H1 (cell line): ENCODE data around the gene MGAT5B. TPM values are rescaled to one million over a fixed set of nuclear protein-coding genes. Genes with fewer than 3 reads are reported as not detected.

Experiments
- CTCF ChIA-PET: fragments of 300-600 bp; sonication (Branson Sonifier 250); formaldehyde crosslinking; loops from one replicate; lab custom pipeline; 2021; ENCODE audit not compliant: partially characterized antibody; lab: Charles Lee
- POLR2A ChIA-PET: fragments of 300-600 bp; sonication (Branson Sonifier 250); formaldehyde crosslinking; loops from one replicate; lab custom pipeline; 2021; ENCODE audit warnings: inconsistent platforms; ENCODE audit not compliant: partially characterized antibody; lab: Charles Lee
- DNase-seq, 2 experiments: peaks; one replicate each; pipeline versions ENCODE4 v3.0.0 to v3.0.0-alpha.2; 2010 to 2022; ENCODE audit warnings: low spot score in 2 of 2, low read depth in 1 of 2, mixed read lengths in 1 of 2
- FAIRE-seq: peaks from 2 replicates; lab custom pipeline; 2011; peaks lifted over from hg19 to GRCh38; lab: Jason Lieb, UNC
- H2AFZ ChIP-seq: 2 replicates; pipeline ENCODE4 v1.8.1; 2012; ENCODE audit warnings: low read length, inconsistent platforms
- H2AK5ac ChIP-seq: 2 replicates; pipeline ENCODE4 v1.6.1; 2013; ENCODE audit warnings: low read depth, low read length
- H2BK120ac ChIP-seq: replicated peaks from 2 replicates; pipeline ENCODE3; 2013; ENCODE audit warnings: low read depth, low read length, inconsistent platforms
- H2BK12ac ChIP-seq: 2 replicates; pipeline ENCODE4 v1.6.1; 2013; ENCODE audit warnings: low read depth, low read length
- H2BK15ac ChIP-seq: 2 replicates; pipeline ENCODE4 v1.6.1; 2013; ENCODE audit warnings: low read length
- H2BK20ac ChIP-seq: 2 replicates; pipeline ENCODE4 v1.6.1; 2013; ENCODE audit warnings: low read length
- H2BK5ac ChIP-seq: 2 replicates; pipeline ENCODE4 v1.6.1; 2013; ENCODE audit warnings: low read depth, low read length
- H3K14ac ChIP-seq: 2 replicates; pipeline ENCODE4 v1.6.1; 2013; ENCODE audit warnings: inconsistent platforms; ENCODE audit not compliant: insufficient read length
- H3K18ac ChIP-seq: 2 replicates; pipeline ENCODE4 v1.6.1; 2013; ENCODE audit warnings: low read length; ENCODE audit errors: extremely low read depth
- H3K23ac ChIP-seq: 2 replicates; pipeline ENCODE4 v1.6.1; 2013; ENCODE audit warnings: inconsistent platforms; ENCODE audit not compliant: insufficient read length
- H3K23me2 ChIP-seq: 2 replicates; pipeline ENCODE4 v1.6.1; 2013; ENCODE audit warnings: low read depth, low read length
- H3K27ac ChIP-seq: 2 replicates; pipeline ENCODE4 v1.6.1; 2011; ENCODE audit warnings: low read depth, low read length, inconsistent platforms
- H3K27me3 ChIP-seq, 4 experiments: replicated peaks in 1 of 4; 1 replicate in 1 of 4; 2 replicates in 3 of 4; pipeline versions ENCODE4 v1.6.1 to v1.8.1; 2011 to 2013; ENCODE audit warnings: low read length in 3 of 4, mild to moderate bottlenecking in 3 of 4, inconsistent platforms in 2 of 4, mixed read lengths in 2 of 4, moderate library complexity in 1 of 4; ENCODE audit not compliant: control insufficient read depth in 3 of 4, insufficient read depth in 3 of 4; ENCODE audit errors: extremely low read depth in 1 of 4
- H3K36me3 ChIP-seq, 4 experiments: 2 replicates each; pipeline versions ENCODE4 v1.6.1 to v1.8.1; 2011 to 2013; ENCODE audit warnings: mild to moderate bottlenecking in 4 of 4, low read length in 3 of 4, moderate library complexity in 2 of 4, control low read depth in 1 of 4, inconsistent platforms in 1 of 4; ENCODE audit not compliant: insufficient read depth in 4 of 4, control insufficient read depth in 2 of 4
- H3K4ac ChIP-seq: replicated peaks from 2 replicates; pipeline ENCODE3; 2013; ENCODE audit warnings: low read length, low read depth, mixed read lengths, inconsistent platforms; ENCODE audit not compliant: insufficient read length
- H3K4me1 ChIP-seq, 4 experiments: replicated peaks in 1 of 4; 1 replicate in 1 of 4; 2 replicates in 3 of 4; pipeline versions ENCODE4 v1.6.1 to v1.8.1; 2011 to 2013; ENCODE audit warnings: low read length in 3 of 4, inconsistent platforms in 2 of 4, mixed read lengths in 1 of 4; ENCODE audit not compliant: insufficient read depth in 4 of 4, control insufficient read depth in 3 of 4
- H3K4me2 ChIP-seq, 2 experiments: 2 replicates each; pipeline versions ENCODE4 v1.6.1 to v1.8.1; 2011 to 2013; ENCODE audit warnings: low read depth in 2 of 2, low read length in 2 of 2, control low read depth in 1 of 2, inconsistent platforms in 1 of 2, mild to moderate bottlenecking in 1 of 2; ENCODE audit not compliant: insufficient read depth in 1 of 2
- H3K4me3 ChIP-seq, 4 experiments: fragments of 200-600, 300-600 bp in 1 of 4; sonication (generic), shearing (Covaris generic), sonication (Bioruptor Twin) in 1 of 4; 2 replicates each; pipeline versions ENCODE4 v1.5.1 to v1.8.1; 2011 to 2016; ENCODE audit warnings: low read length in 4 of 4, low read depth in 3 of 4, control low read depth in 2 of 4, inconsistent platforms in 2 of 4, mild to moderate bottlenecking in 2 of 4, mixed read lengths in 1 of 4, moderate library complexity in 1 of 4; ENCODE audit not compliant: insufficient read depth in 2 of 4; ENCODE audit errors: extremely low read depth in 1 of 4
- H3K56ac ChIP-seq: replicated peaks from 2 replicates; pipeline ENCODE3; 2013; ENCODE audit warnings: low read depth, mild to moderate bottlenecking, mixed read lengths, low read length, inconsistent platforms; ENCODE audit not compliant: insufficient read length
- H3K79me1 ChIP-seq: 2 replicates; pipeline ENCODE4 v1.6.1; 2013; ENCODE audit warnings: low read depth, low read length, control low read depth
- H3K79me2 ChIP-seq, 2 experiments: 2 replicates each; pipeline versions ENCODE4 v1.6.1 to v1.8.1; 2012 to 2013; ENCODE audit warnings: low read length in 2 of 2, mild to moderate bottlenecking in 2 of 2, inconsistent platforms in 1 of 2; ENCODE audit not compliant: insufficient read depth in 2 of 2, control insufficient read depth in 1 of 2
- H3K9ac ChIP-seq, 4 experiments: replicated peaks in 1 of 4; 1 replicate in 1 of 4; 2 replicates in 3 of 4; pipeline versions ENCODE4 v1.6.1 to v1.8.1; 2011 to 2013; ENCODE audit warnings: low read depth in 3 of 4, low read length in 3 of 4, control low read depth in 2 of 4, mild to moderate bottlenecking in 2 of 4, moderate library complexity in 2 of 4, inconsistent platforms in 1 of 4; ENCODE audit errors: extremely low read depth in 1 of 4
- H3K9me3 ChIP-seq, 2 experiments: 2 replicates each; pipeline versions ENCODE4 v1.6.1 to v1.8.1; 2012 to 2013; ENCODE audit warnings: mild to moderate bottlenecking in 2 of 2, moderate library complexity in 2 of 2, control low read depth in 1 of 2, inconsistent platforms in 1 of 2, low read depth in 1 of 2, low read length in 1 of 2, mixed read lengths in 1 of 2; ENCODE audit not compliant: insufficient read depth in 2 of 2
- H4K20me1 ChIP-seq, 2 experiments: replicated peaks in 1 of 2; 2 replicates each; pipeline versions ENCODE3 to v1.8.1; 2011 to 2013; ENCODE audit warnings: inconsistent platforms in 2 of 2, low read length in 2 of 2, mild to moderate bottlenecking in 1 of 2; ENCODE audit not compliant: insufficient read depth in 2 of 2, control insufficient read depth in 1 of 2
- H4K5ac ChIP-seq: 2 replicates; pipeline ENCODE4 v1.6.1; 2013; ENCODE audit warnings: low read length, low read depth, mixed read lengths, inconsistent platforms; ENCODE audit not compliant: insufficient read length
- H4K8ac ChIP-seq: 2 replicates; pipeline ENCODE4 v1.8.0; 2013; ENCODE audit warnings: mild to moderate bottlenecking, moderate library complexity, low read length, inconsistent platforms; ENCODE audit not compliant: insufficient read depth; ENCODE audit errors: extremely low read depth
- H4K91ac ChIP-seq: replicated peaks from 2 replicates; pipeline ENCODE3; 2013; ENCODE audit warnings: low read length, mixed read lengths, inconsistent platforms; ENCODE audit not compliant: insufficient read length
- BACH1 ChIP-seq: IDR thresholded peaks from 2 replicates; pipeline ENCODE4 v1.6.1; 2012; ENCODE audit warnings: low read length, improper control_type of control experiment
- BRCA1 ChIP-seq: IDR thresholded peaks from 2 replicates; pipeline ENCODE4 v1.6.1; 2012; ENCODE audit warnings: low read depth, low read length, improper control_type of control experiment
- CBX5 ChIP-seq: fragments of 300-800, 300-1000 bp; sonication (generic); IDR thresholded peaks from 2 replicates; pipeline ENCODE4 v1.7.1; 2016; ENCODE audit warnings: antibody characterized with exemption, low read length, low read depth
- CBX8 ChIP-seq: fragments of 300-800, 300-1000 bp; sonication (generic); IDR thresholded peaks from 2 replicates; pipeline ENCODE4 v1.7.1; 2016; ENCODE audit warnings: low read depth, low read length, borderline replicate concordance
- EZH2 ChIP-seq: fragments of 200-600 bp; sonication (generic); IDR thresholded peaks from 2 replicates; pipeline ENCODE4 v1.7.1; 2012; ENCODE audit warnings: low read depth, mild to moderate bottlenecking, moderate library complexity, low read length, inconsistent platforms; ENCODE audit not compliant: severe bottlenecking
- JUN ChIP-seq: IDR thresholded peaks from 2 replicates; pipeline ENCODE4 v1.6.1; 2011; ENCODE audit warnings: low read depth, mild to moderate bottlenecking, improper control_type of control experiment, low read length
- PHF8 ChIP-seq: fragments of 200-600 bp; sonication (generic); conservative IDR thresholded peaks from 2 replicates; pipeline ENCODE4 v1.7.1; 2012; ENCODE audit warnings: low read depth, mild to moderate bottlenecking, inconsistent platforms, low read length, moderate library complexity
- POU5F1 ChIP-seq: IDR thresholded peaks from 2 replicates; pipeline ENCODE4 v1.6.1; 2011; ENCODE audit warnings: low read depth, mild to moderate bottlenecking, low read length, moderate library complexity
- RAD21 ChIP-seq, 2 experiments: IDR thresholded peaks in 1 of 2; conservative IDR thresholded peaks in 1 of 2; 2 replicates each; pipeline ENCODE4 v1.6.1; 2011; ENCODE audit warnings: low read depth in 2 of 2, low read length in 2 of 2, improper control_type of control experiment in 1 of 2, inconsistent platforms in 1 of 2, mild to moderate bottlenecking in 1 of 2, moderate library complexity in 1 of 2
- RNF2 ChIP-seq: fragments of 200-900, 300-1000 bp; sonication (generic); IDR thresholded peaks from 2 replicates; pipeline ENCODE4 v1.7.1; 2016; ENCODE audit warnings: borderline replicate concordance, low read depth, mild to moderate bottlenecking, antibody characterized with exemption, low read length; ENCODE audit not compliant: poor library complexity, severe bottlenecking; ENCODE audit errors: missing control alignments
- SIRT6 ChIP-seq: IDR thresholded peaks from one replicate; pipeline ENCODE4 v1.7.1; 2012; ENCODE audit warnings: low read length, inconsistent platforms
- WGBS, 2 experiments: shearing (Covaris generic) in 1 of 2; methylation state at CpG; one replicate each; pipeline versions ENCODE4 v1.1.6 to v1.1.7; 2013 to 2015; ENCODE audit warnings: low lambda C conversion rate in 2 of 2, mixed read lengths in 2 of 2, inconsistent platforms in 1 of 2, low coverage in 1 of 2, missing lambda C conversion rate in 1 of 2; ENCODE audit not compliant: insufficient replicate concordance in 2 of 2, insufficient coverage in 1 of 2, insufficient read length in 1 of 2; ENCODE audit errors: extremely low coverage in 1 of 2, missing lambda C conversion rate in 1 of 2; 5-methylcytosine and 5-hydroxymethylcytosine counted together
- polyA plus RNA-seq, 7 experiments: library from polyadenylated mRNA; depleted of rRNA in 3 of 7; stranded (reverse) in 5 of 7; unstranded in 2 of 7; fragments of >200 nt in 5 of 7; fragments of 200-250 nt in 2 of 7; gene quantifications; 1 replicate in 5 of 7; 2 replicates in 1 of 7; 4 replicates in 1 of 7; pipeline versions ENCODE4 v1.2.1 to v1.2.3, GENCODE V29; 2011 to 2013; ENCODE audit warnings: missing spikeins in 2 of 7, mixed read lengths in 2 of 7
- total RNA-seq: library from RNA; stranded (reverse); fragmentation: NEBNext Ultra II Directional; extraction: Animal tissue kit (Norgen Biotek cat#: 25700); gene quantifications from 2 replicates; pipeline ENCODE4 v1.2.1, GENCODE V29; 2021
- TF ChIP-seq, protein P1 (sequence below): IDR thresholded peaks from 2 replicates; pipeline ENCODE4 v1.6.1; 2012; ENCODE audit warnings: inconsistent platforms

The MGAT5B gene
- total and polyA plus RNA-seq, 2 of the 8 experiments (the other 6 are each of a cell fraction or from before 2014, with no cell fraction given), result 7.9 to 8.2 TPM

DNA sequence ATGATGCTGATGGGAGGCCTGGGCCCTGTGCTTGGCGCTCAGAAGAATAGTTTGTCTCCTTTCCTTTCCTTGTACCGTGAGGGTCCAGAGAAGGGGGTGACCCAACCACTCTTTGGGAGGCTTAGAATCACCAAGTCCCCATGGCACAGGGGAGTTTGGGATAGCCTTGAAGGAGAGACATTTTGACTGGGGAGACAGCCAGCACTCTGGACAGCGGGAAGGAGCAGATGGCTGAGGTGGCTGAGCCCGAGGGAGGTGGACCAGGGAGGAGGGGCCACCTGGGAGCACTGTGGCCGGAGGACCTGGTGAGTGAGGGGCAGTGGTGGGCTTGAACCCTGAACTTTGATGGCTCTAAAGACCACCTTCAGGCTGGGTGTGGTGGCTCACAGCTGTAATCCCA is 18.2 kb downstream of the MGAT5B start:
- POLR2A ChIA-PET, result no interaction called here
- TF ChIP-seq BRCA1 (no peak), CBX8 (no peak), BACH1 (no peak), EZH2 (no peak), CBX5 (no peak), POU5F1 (no peak), RAD21 (IDR thresholded peaks at IDR 0.05 in 1 of 2, conservative IDR thresholded peaks at IDR 0.05 in 1 of 2; ENCODE audit: low read depth in 2 of 2, low read length in 2 of 2) (no peak), PHF8 (no peak), RNF2 (no peak), JUN (no peak), SIRT6 (no peak)
- TF ChIP-seq, protein P1, sequence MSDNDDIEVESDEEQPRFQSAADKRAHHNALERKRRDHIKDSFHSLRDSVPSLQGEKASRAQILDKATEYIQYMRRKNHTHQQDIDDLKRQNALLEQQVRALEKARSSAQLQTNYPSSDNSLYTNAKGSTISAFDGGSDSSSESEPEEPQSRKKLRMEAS, result no peak

More for the DNA sequence above, 18.2 kb downstream of the MGAT5B start:
- H4K20me1 ChIP-seq, result peaks cover 0 to 2% of the 10 kb centered on the region in 2 experiments
- H3K23me2 ChIP-seq, result no peaks in the 10 kb centered on the region
- no peak overlapping the region for H3K4me2 ChIP-seq
- H2BK12ac ChIP-seq, result no peak overlapping the region
- H3K9ac ChIP-seq, result no peak overlapping the region
- H3K56ac ChIP-seq, result no peak overlapping the region
- no peak overlapping the region for H2AK5ac ChIP-seq
- H4K8ac ChIP-seq, result no peak overlapping the region
- H3K79me1 ChIP-seq, result peaks cover 2% of the 10 kb centered on the region; the same call in 1 of the 2 replicates
- no peak overlapping the region for H2BK15ac ChIP-seq
- H2AFZ ChIP-seq, result no peak overlapping the region
- no peak overlapping the region for H2BK5ac ChIP-seq
- CTCF ChIA-PET, result interaction anchor here (1.4 to 5.6 kb wide), 2 partner anchors 7 to 21 kb away, joined by 6 to 35 read pairs; no protein-coding TSS in a partner anchor
- H3K27me3 ChIP-seq, result no peaks in the 10 kb centered on the region
- H3K18ac ChIP-seq, result no peak overlapping the region
- H3K23ac ChIP-seq, result no peak overlapping the region
- H2BK20ac ChIP-seq, result no peak overlapping the region
- 86% methylated on average over 5 of the region's 5 CpGs; no CpG with 5 or more reads in 1 of the 2 experiments for WGBS, 2 experiments
- H3K27ac ChIP-seq, result no peak overlapping the region
- no peak overlapping the region for H3K4ac ChIP-seq
- H3K4me3 ChIP-seq, result no peak overlapping the region
- no peak for DNase-seq
- no peak overlapping the region for H3K14ac ChIP-seq
- no peaks in the 10 kb centered on the region for H3K36me3 ChIP-seq
- no peak overlapping the region for H2BK120ac ChIP-seq
- no peak overlapping the region for H4K5ac ChIP-seq
- H3K79me2 ChIP-seq, result no peaks in the 10 kb centered on the region
- peaks cover 0 to 13% (median 7%) of the 10 kb centered on the region in 4 experiments; a peak in 6 of 7 replicates for H3K4me1 ChIP-seq
- H3K9me3 ChIP-seq, result no peaks in the 10 kb centered on the region
- no peak for FAIRE-seq
- H4K91ac ChIP-seq, result no peak overlapping the region
